GM12873 (cell line): ENCODE data around the gene MRPL49.

Source experiments
- TF ChIP-seq, protein P1 (sequence below): IDR thresholded peaks from 2 replicates; pipeline ENCODE4 v1.5.1; 2012; ENCODE audit warnings: low read depth, mild to moderate bottlenecking, moderate library complexity, low read length, control low read depth; ENCODE audit not compliant: insufficient read depth; ENCODE audit errors: missing control alignments

The MRPL49 gene

DNA sequence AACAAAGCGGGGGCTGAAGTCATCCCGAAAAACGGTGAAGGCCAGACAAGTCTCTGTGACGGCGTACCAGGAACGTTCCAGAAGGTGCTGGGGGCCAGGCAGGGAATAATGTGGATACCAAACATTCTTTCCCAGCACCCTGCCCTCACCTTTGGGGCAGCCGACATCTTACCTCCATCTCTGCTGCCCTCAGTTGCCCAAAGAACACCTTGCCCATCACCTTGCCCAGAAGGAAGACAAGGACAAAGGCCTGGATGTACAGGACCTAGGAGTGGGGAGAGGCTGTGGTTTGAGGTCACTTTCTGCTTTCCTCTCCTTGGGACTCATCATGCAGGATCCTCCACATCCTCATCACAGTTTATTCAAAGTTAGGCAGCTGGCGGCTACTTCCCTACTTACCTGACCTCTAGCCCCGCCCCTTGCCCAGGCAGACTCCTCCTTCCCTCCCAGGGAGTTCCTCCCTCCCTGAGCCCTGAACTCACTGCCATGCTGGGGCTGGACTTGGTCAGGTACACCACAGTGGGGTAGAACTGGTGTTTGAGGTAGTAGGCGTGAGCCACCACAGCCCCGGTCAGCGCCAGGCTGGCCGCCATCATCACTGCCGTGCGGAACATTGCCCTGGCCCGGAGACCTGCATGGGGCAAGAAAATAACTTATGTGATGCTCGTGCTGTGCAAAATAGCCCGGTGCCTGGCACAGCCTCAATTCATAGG, 11.0 kb downstream of the MRPL49 start:
- TF ChIP-seq, protein P1, sequence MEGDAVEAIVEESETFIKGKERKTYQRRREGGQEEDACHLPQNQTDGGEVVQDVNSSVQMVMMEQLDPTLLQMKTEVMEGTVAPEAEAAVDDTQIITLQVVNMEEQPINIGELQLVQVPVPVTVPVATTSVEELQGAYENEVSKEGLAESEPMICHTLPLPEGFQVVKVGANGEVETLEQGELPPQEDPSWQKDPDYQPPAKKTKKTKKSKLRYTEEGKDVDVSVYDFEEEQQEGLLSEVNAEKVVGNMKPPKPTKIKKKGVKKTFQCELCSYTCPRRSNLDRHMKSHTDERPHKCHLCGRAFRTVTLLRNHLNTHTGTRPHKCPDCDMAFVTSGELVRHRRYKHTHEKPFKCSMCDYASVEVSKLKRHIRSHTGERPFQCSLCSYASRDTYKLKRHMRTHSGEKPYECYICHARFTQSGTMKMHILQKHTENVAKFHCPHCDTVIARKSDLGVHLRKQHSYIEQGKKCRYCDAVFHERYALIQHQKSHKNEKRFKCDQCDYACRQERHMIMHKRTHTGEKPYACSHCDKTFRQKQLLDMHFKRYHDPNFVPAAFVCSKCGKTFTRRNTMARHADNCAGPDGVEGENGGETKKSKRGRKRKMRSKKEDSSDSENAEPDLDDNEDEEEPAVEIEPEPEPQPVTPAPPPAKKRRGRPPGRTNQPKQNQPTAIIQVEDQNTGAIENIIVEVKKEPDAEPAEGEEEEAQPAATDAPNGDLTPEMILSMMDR, result no peak

DNA sequence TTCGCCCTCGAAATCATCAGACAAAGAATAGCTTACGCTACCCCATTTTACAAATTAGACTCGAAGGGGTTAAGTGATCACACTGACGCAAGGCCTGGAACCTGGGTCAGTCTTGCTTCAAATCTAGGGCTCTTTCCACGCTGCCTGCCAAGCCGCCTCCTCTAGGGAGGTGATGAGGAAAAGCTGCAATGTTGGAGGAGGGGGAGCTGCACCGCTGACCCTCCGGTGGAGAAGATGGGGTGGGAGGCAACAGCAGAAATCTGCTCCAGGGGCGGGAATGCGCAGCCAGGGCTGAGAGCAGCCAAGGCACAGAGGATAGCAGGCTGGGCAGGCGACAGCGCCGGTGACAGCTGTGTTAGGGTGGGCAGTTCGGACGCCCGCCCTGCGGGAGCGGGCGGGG, 11.6 kb downstream of the MRPL49 start:
- TF ChIP-seq, protein P1, result no peak

DNA sequence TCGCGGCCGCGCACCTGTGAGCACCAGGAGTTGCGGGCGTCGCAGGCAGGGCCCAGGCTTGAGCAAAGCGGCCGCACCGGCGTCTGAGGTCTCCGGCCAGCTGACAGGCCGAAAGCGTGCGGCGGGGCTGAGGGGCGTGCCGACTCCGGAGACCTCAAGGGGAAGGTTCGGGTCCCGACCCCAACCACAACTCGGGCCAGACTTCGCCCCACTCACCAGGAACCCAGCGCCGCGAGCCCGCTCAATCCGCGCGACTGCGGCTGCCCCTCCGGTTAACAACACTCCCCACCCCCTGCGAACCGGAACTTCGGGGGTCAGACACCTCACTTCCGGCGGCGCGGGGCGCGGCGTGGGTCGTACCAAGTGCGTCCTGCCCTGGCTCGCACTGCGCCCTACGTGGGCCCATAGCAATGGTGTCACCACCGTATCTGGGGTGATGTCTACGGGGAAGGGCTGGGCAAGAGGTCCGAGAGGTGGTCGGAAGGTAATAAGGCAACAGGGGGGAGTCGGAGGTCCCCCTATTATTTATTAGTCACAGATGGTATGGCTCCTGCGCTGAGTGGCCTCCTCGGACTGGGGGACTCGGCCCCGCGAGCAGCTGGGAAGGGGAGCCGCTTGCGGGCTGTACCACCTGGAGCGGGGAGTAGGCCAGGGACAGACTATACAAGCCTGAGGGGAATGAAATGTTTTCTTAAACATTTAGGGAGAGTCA, 12.3 kb downstream of the MRPL49 start, which contains the start of gene SYVN1:
SYVN1 (minus strand) TSS at position 280 of the 712 bp plus-strand sequence. CDS start 918 bp downstream, outside the sequence.
- TF ChIP-seq, protein P1, result no peak

DNA sequence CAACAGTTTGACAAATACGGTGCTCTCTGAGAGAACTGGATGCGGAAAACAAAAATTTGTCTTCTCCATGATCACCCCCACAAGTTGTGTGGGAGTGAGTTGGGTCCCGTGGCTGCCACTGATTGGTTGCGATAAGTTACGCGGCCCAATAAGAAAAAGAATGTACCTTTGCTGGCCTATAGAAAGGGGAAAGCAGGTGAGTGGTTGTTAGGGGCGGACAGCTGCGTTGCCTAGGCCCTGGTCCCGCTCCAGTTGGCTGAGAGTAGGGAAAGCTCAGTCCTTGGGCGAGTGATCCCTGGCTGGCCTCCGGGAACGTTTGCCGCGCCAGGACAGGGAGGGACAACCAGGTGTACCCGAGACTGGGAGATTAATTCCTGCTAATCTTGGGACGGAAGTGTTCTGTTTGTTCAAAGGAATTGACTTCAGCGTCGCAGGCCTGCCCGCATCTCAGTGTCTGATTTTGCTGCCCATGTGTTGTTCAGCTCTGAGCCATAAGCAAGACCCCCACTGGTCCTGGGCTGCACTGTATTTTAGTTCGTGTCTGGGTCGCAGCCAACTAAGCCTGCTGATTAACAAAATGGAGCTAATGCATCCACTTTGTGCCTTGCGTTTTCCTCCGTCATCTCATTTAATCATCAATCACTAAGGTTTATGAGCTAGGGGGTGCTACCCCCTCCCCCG, 13.0 kb downstream of the MRPL49 start:
- TF ChIP-seq, protein P1, result no peak

DNA sequence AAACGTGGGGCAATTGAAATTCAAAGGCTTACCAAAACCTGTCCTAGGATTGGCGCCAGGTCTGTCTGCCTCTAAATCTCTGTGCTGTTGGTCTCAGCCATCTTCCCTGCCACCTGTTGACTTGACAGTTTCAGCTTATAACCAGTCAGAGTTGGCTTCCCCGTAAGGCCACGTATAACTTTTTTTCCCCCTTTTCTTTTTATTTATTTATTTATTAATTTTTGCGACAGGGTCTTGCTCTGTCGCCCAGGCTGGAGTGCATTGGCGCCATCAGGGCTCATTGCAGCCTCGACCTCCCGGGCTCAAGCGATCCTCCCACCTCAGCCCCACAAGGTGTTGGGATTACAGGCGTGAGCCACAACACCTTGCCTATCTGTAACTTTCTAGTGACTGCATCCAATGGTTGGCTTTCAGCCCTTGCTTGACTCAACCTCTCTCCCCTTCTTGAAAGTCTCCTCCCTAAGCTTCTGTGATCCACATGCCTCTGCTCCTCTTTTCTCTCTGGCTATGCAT, 13.6 kb downstream of the MRPL49 start:
- TF ChIP-seq, protein P1, result no peak

DNA sequence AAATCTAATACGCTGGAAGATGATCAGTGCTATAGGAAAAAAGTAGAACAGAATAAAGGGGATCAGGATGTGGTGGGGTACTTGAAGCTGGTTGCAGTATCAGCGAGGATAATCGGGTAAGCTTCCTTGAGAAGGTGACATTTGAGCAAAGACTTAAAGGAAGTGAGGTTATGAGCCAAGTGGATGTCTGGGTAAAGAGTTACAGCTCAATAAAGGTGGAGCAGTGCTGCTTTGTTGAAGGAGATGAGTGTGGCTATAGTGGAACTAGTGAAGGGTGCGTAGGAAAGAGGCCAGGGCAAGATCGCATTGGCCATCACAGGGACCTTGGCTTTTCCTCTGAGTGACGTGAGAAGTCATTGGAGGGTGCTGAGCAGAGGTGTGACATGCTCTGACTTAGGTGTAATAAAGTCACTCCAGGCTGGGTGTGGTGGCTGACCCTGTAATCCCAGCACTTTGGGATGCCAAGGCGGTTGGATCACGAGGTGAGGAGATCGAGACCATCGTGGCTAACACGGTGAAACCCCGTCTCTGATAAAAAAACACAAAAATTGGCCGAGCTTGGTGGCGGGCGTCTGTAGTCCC, 14.5 kb downstream of the MRPL49 start:
- TF ChIP-seq, protein P1, result no peak

DNA sequence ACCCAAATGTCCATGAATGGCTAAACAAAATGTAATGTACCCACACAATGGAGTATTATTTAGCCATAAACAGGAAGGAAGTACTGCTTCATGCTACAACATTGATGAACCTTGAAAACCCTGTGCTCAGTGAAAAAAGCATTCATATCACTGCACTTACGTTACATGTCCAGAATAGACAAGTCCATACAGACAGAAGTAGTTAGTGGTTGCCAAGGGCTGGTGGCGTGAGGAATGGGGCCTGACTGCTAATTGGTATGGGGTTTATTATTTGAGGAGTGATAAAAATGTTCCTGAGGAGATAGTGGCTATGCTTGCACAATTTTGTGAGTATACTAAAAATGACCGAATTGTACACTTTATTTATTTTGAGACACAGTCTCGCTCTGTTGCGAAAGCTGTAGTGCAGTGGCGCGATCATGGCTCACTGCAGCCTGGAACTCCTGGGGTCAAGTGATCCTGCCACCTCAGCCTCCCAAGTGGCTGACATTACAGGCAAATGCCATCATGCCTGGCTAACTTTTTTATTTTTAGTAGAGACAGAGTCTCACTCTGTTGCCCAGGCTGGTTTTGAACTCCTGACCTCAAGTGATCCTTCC, 19.9 kb downstream of the MRPL49 start:
- TF ChIP-seq, protein P1, result no peak
